Measurements from ENCODE around the gene SYNGR3. TPM values are rescaled to one million over a fixed set of nuclear protein-coding genes. Genes with fewer than 3 reads are reported as not detected.

The SYNGR3 gene
- total RNA-seq, 2 donors from 2014 or later = 4.0 to 16.1 TPM

GRCh38 chr16:2025878-2026460 lies 36.2 kb downstream of the SYNGR3 start:
- Histone ChIP-seq H3K4me3 (peak overlapping the region; percentile 73 to 86), H3K27me3 (replicated peaks; ENCODE audit: insufficient read depth) (no peaks in the 10 kb centered on the region), H3K9me3 (no peaks in the 10 kb centered on the region), H3K36me3 (no peaks in the 10 kb centered on the region), H3K27ac (peak overlapping the region; percentile 82 to 87), H3K4me1 (replicated peaks) (peaks cover 8% of the 10 kb centered on the region)
- TF ChIP-seq CTCF (IDR thresholded peaks at IDR 0.05) (no peak), POLR2A (IDR thresholded peaks at IDR 0.05) (no peak), POLR2AphosphoS5 (IDR thresholded peaks at IDR 0.05) (no peak)
- DNase-seq (ENCODE audit: low spot score) = no peak
- 77% methylated on average over 16 of the region's 16 CpGs for WGBS
- intact Hi-C loops (cut with DNase I) = loop anchor here (10.0 kb wide), 1 partner anchor 219 kb away; no protein-coding TSS in a partner anchor

- WGBS = 29% methylated on average over 11 of the region's 59 CpGs
- intact Hi-C loops (cut with DNase I) = loop anchor here (10.0 kb wide), 1 partner anchor 218 kb away; no protein-coding TSS in a partner anchor
- Histone ChIP-seq H3K4me1 (replicated peaks) (peaks cover 8% of the 10 kb centered on the region), H3K9me3 (no peaks in the 10 kb centered on the region), H3K36me3 (no peaks in the 10 kb centered on the region), H3K27me3 (replicated peaks; ENCODE audit: insufficient read depth) (no peaks in the 10 kb centered on the region), H3K27ac (peak within 1 kb of the TSS; percentile 82 to 87), H3K4me3 (peak within 1 kb of the TSS; percentile 73 to 86)
- peak; percentile 53 for DNase-seq (ENCODE audit: low spot score)
- TF ChIP-seq CTCF (IDR thresholded peaks at IDR 0.05) (no peak), POLR2A (IDR thresholded peaks at IDR 0.05) (no peak), POLR2AphosphoS5 (IDR thresholded peaks at IDR 0.05) (no peak)
Observed at GRCh38 chr16:2026461-2027023, 36.8 kb downstream of the SYNGR3 start, which contains the start of gene NHERF2. Gene NHERF2 (plus strand): TSS chr16:2026902. CDS start chr16:2027006, 104 bp downstream.

GRCh38 chr16:2027024-2028010 lies 37.5 kb downstream of the SYNGR3 start:
- intact Hi-C loops (cut with DNase I) = loop anchor here (10.0 kb wide), 1 partner anchor 217 kb away; no protein-coding TSS in a partner anchor
- H3K4me3 ChIP-seq = peak overlapping the region; percentile 73 to 86
- H3K27me3 ChIP-seq (replicated peaks; ENCODE audit: insufficient read depth) = no peaks in the 10 kb centered on the region
- DNase-seq (ENCODE audit: low spot score) = no peak
- 5% methylated on average over 35 of the region's 76 CpGs for WGBS
- no peak for TF ChIP-seq POLR2AphosphoS5 (IDR thresholded peaks at IDR 0.05)
- no peak for TF ChIP-seq POLR2A (IDR thresholded peaks at IDR 0.05)
- TF ChIP-seq CTCF (IDR thresholded peaks at IDR 0.05) = no peak
- peaks cover 8% of the 10 kb centered on the region for H3K4me1 ChIP-seq (replicated peaks)
- peak overlapping the region; percentile 72 to 82 for H3K27ac ChIP-seq
- no peaks in the 10 kb centered on the region for H3K36me3 ChIP-seq
- H3K9me3 ChIP-seq = no peaks in the 10 kb centered on the region

- peaks cover 11% of the 10 kb centered on the region for H3K4me1 ChIP-seq (replicated peaks)
- no peaks in the 10 kb centered on the region for H3K9me3 ChIP-seq
- intact Hi-C loops (cut with DNase I) = loop anchor here (10.0 kb wide), 1 partner anchor 217 kb away; no protein-coding TSS in a partner anchor
- peak overlapping the region; percentile 72 to 82 for H3K27ac ChIP-seq
- no peaks in the 10 kb centered on the region for H3K36me3 ChIP-seq
- 66% methylated on average over 3 of the region's 3 CpGs for WGBS
- H3K27me3 ChIP-seq (replicated peaks; ENCODE audit: insufficient read depth) = no peaks in the 10 kb centered on the region
- H3K4me3 ChIP-seq = peak overlapping the region; percentile 73 to 86
- TF ChIP-seq POLR2AphosphoS5 (IDR thresholded peaks at IDR 0.05) (no peak), POLR2A (IDR thresholded peaks at IDR 0.05) (no peak), CTCF (IDR thresholded peaks at IDR 0.05) (no peak)
- no peak for DNase-seq (ENCODE audit: low spot score)
Observed at GRCh38 chr16:2028146-2028545, 38.4 kb downstream of the SYNGR3 start.

Data from prostate gland (tissue), 2 donors.